Keratinocyte (primary cell): ENCODE results near the gene TMBIM6. TPM values are rescaled to one million over a fixed set of nuclear protein-coding genes. Genes with fewer than 3 reads are reported as not detected.

Experiments
- DNase-seq: peaks from one replicate; pipeline ENCODE4 v3.0.0-alpha.2; 2011; ENCODE audit warnings: low read depth, missing footprints, low spot score
- FAIRE-seq: peaks from 2 replicates; lab custom pipeline; 2011; peaks lifted over from hg19 to GRCh38; lab: Jason Lieb, UNC
- H2AFZ ChIP-seq: 2 replicates; pipeline ENCODE4 v1.6.0; 2012; ENCODE audit warnings: low read length, control low read depth, inconsistent platforms; ENCODE audit not compliant: control insufficient read depth
- H3K27ac ChIP-seq: 2 replicates; pipeline ENCODE4 v1.5.1; 2011; ENCODE audit warnings: low read length; ENCODE audit not compliant: control insufficient read depth, insufficient read depth
- H3K27me3 ChIP-seq: 3 replicates; pipeline ENCODE4 v1.6.0; 2011; ENCODE audit warnings: low read length; ENCODE audit not compliant: control insufficient read depth, insufficient read depth; ENCODE audit errors: extremely low read depth
- H3K36me3 ChIP-seq, 2 experiments: 2 replicates in 1 of 2; 3 replicates in 1 of 2; pipeline ENCODE4 v1.5.1; 2011; ENCODE audit warnings: low read length in 2 of 2, mild to moderate bottlenecking in 1 of 2; ENCODE audit not compliant: control insufficient read depth in 2 of 2, insufficient read depth in 2 of 2; ENCODE audit errors: extremely low read depth in 1 of 2
- H3K4me1 ChIP-seq: 3 replicates; pipeline ENCODE4 v1.5.1; 2011; ENCODE audit warnings: low read length; ENCODE audit not compliant: control insufficient read depth, insufficient read depth; ENCODE audit errors: extremely low read depth
- H3K4me2 ChIP-seq: 3 replicates; pipeline ENCODE4 v1.6.0; 2011; ENCODE audit warnings: low read depth, low read length; ENCODE audit not compliant: control insufficient read depth, insufficient read depth; ENCODE audit errors: extremely low read depth
- H3K4me3 ChIP-seq, 3 experiments: fragments of 200-600 bp in 1 of 3; sonication (generic) in 1 of 3; 2 replicates in 2 of 3; 3 replicates in 1 of 3; pipeline ENCODE4 v1.5.1; 2011 to 2016; ENCODE audit warnings: low read length in 3 of 3, mild to moderate bottlenecking in 3 of 3, control low read depth in 2 of 3, inconsistent platforms in 1 of 3, low read depth in 1 of 3, mixed read lengths in 1 of 3, mixed run types in 1 of 3, moderate library complexity in 1 of 3; ENCODE audit not compliant: control insufficient read depth in 2 of 3, insufficient read depth in 2 of 3; ENCODE audit errors: extremely low read depth in 1 of 3
- H3K79me2 ChIP-seq: 2 replicates; pipeline ENCODE4 v1.6.0; 2012; ENCODE audit warnings: low read length; ENCODE audit not compliant: control insufficient read depth, insufficient read depth
- H3K9ac ChIP-seq: 3 replicates; pipeline ENCODE4 v1.6.0; 2011; ENCODE audit warnings: low read length; ENCODE audit not compliant: control insufficient read depth, insufficient read depth; ENCODE audit errors: extremely low read depth
- H3K9me1 ChIP-seq: 3 replicates; pipeline ENCODE4 v1.6.0; 2011; ENCODE audit warnings: low read length; ENCODE audit not compliant: control insufficient read depth, insufficient read depth; ENCODE audit errors: extremely low read depth
- H3K9me3 ChIP-seq: 2 replicates; pipeline ENCODE4 v1.5.1; 2012; ENCODE audit warnings: low read depth, low read length; ENCODE audit not compliant: control insufficient read depth
- H4K20me1 ChIP-seq: 3 replicates; pipeline ENCODE4 v1.6.0; 2011; ENCODE audit warnings: low read length; ENCODE audit not compliant: control insufficient read depth, insufficient read depth; ENCODE audit errors: extremely low read depth
- EZH2 ChIP-seq: IDR thresholded peaks from one replicate; pipeline ENCODE4 v1.6.1; 2012; ENCODE audit warnings: inconsistent platforms, mild to moderate bottlenecking, low read length, moderate library complexity
- dilution Hi-C: fragments of 300-500 bp; cut with MboI; formaldehyde crosslinking; loops from one replicate; pipeline ENCODE4 v1.7.0; 2020; ENCODE audit warnings: low sequenced_read_pairs; ENCODE audit not compliant: extremely low pct_ligation_motif_present
- polyA plus RNA-seq, 5 experiments: library from polyadenylated mRNA; depleted of rRNA in 3 of 5; stranded (reverse) in 3 of 5; stranded (forward) in 1 of 5; unstranded in 1 of 5; fragments of >200 nt; gene quantifications; 1 replicate in 1 of 5; 2 replicates in 3 of 5; 3 replicates in 1 of 5; pipeline versions ENCODE4 v1.2.1 to v1.2.3, GENCODE V29; 2011 to 2012; ENCODE audit warnings: missing spikeins in 2 of 5, low read depth in 1 of 5, low replicate concordance in 1 of 5
- small RNA-seq, 3 experiments: library from RNA; depleted of rRNA; stranded (forward); fragments of <200 nt; gene quantifications; one replicate each; pipeline ENCODE3, GENCODE V24; 2012; ENCODE audit warnings: low read depth in 3 of 3, low replicate concordance in 1 of 3; ENCODE audit not compliant: insufficient read length in 3 of 3
- TF ChIP-seq, protein P1 (sequence below), 3 experiments: IDR thresholded peaks in 1 of 3; conservative IDR thresholded peaks in 1 of 3; optimal IDR thresholded peaks in 1 of 3; 2 replicates in 2 of 3; 3 replicates in 1 of 3; pipeline versions ENCODE3 to v1.5.1; 2011; ENCODE audit warnings: low read length in 3 of 3, mild to moderate bottlenecking in 3 of 3, moderate library complexity in 2 of 3, control low read depth in 1 of 3, inconsistent platforms in 1 of 3; ENCODE audit not compliant: insufficient read depth in 2 of 3; ENCODE audit errors: extremely low read depth in 1 of 3

The TMBIM6 gene
- polyA plus RNA-seq, 1 donor (not counting 4 experiments of a cell fraction or from before 2014, with no cell fraction given) = 668 TPM

DNA sequence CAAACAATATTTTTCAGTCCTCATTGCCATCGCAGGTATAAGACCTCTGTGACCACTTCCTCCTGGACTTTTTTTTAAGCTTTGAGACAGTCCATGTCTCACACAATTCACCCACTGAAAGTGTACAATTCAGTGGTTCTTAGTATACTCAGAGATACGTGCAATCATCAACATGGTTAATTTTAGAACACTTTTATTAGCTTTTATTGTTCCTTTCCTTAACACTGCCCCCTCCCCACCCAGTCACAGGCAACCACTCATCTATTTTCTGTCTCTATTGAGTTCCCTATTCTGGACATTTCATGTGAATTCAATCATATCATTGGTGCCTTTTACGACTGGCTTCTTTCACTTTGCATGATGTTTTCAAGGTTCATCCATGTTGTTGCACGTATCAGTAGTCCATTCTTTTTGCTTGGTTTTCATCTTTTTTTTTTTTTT, 70.6 kb downstream of the TMBIM6 start:
- Histone ChIP-seq H3K9ac (no peak overlapping the region), H3K4me1 (no peaks in the 10 kb centered on the region), H3K9me3 (no peaks in the 10 kb centered on the region), H3K4me2 (no peak overlapping the region), H2AFZ (no peak overlapping the region), H3K27ac (no peak overlapping the region), H3K79me2 (peaks cover 18% of the 10 kb centered on the region), H3K4me3 (no peak overlapping the region), H3K9me1 (no peaks in the 10 kb centered on the region), H3K36me3 (peaks cover 0 to 14% of the 10 kb centered on the region in 2 experiments), H3K27me3 (no peaks in the 10 kb centered on the region), H4K20me1 (peaks cover 1% of the 10 kb centered on the region)
- FAIRE-seq (no peak), DNase-seq (no peak)
- dilution Hi-C loops = no loop called here
- TF ChIP-seq, protein P1, sequence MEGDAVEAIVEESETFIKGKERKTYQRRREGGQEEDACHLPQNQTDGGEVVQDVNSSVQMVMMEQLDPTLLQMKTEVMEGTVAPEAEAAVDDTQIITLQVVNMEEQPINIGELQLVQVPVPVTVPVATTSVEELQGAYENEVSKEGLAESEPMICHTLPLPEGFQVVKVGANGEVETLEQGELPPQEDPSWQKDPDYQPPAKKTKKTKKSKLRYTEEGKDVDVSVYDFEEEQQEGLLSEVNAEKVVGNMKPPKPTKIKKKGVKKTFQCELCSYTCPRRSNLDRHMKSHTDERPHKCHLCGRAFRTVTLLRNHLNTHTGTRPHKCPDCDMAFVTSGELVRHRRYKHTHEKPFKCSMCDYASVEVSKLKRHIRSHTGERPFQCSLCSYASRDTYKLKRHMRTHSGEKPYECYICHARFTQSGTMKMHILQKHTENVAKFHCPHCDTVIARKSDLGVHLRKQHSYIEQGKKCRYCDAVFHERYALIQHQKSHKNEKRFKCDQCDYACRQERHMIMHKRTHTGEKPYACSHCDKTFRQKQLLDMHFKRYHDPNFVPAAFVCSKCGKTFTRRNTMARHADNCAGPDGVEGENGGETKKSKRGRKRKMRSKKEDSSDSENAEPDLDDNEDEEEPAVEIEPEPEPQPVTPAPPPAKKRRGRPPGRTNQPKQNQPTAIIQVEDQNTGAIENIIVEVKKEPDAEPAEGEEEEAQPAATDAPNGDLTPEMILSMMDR (optimal IDR thresholded peaks at IDR 0.05 in 1 of 3, IDR thresholded peaks at IDR 0.05 in 1 of 3, conservative IDR thresholded peaks at IDR 0.05 in 1 of 3; ENCODE audit: extremely low read depth in 1 of 3, insufficient read depth in 2 of 3, low read length in 3 of 3) = no peak
- TF ChIP-seq EZH2 = no peak

DNA sequence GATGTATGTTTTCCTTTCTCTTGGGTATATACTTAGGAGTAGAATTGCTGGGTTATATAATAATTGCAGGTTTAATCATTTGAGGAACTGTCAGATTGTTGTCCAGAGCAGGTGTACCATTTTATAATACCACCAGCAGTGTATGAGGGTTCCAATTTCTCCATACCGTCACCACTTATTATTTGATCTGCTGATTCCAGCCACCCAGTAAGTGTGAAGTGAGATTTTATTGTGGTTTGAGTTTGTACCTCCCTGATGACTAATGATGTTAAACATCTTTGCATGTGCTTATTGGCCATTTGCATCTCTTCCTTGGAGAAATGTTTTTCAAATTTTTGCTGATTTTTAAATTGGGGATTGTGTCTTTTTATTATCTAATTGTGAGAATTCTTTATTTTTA, 71.8 kb downstream of the TMBIM6 start:
- no peak for TF ChIP-seq EZH2
- TF ChIP-seq, protein P1 (optimal IDR thresholded peaks at IDR 0.05 in 1 of 3, IDR thresholded peaks at IDR 0.05 in 1 of 3, conservative IDR thresholded peaks at IDR 0.05 in 1 of 3; ENCODE audit: extremely low read depth in 1 of 3, insufficient read depth in 2 of 3, low read length in 3 of 3) = no peak
- no peaks in the 10 kb centered on the region for H3K4me1 ChIP-seq
- peaks cover 0 to 9% of the 10 kb centered on the region in 2 experiments for H3K36me3 ChIP-seq
- no peaks in the 10 kb centered on the region for H3K9me3 ChIP-seq
- FAIRE-seq (no peak), DNase-seq (no peak)
- no peaks in the 10 kb centered on the region for H3K9me1 ChIP-seq
- peaks cover 22% of the 10 kb centered on the region for H3K79me2 ChIP-seq
- H4K20me1 ChIP-seq = no peaks in the 10 kb centered on the region
- no peaks in the 10 kb centered on the region for H3K27me3 ChIP-seq
- no peak overlapping the region for H3K27ac ChIP-seq
- dilution Hi-C loops = no loop called here
- no peak overlapping the region for H3K9ac ChIP-seq
- H2AFZ ChIP-seq = no peak overlapping the region
- no peak overlapping the region for H3K4me2 ChIP-seq
- H3K4me3 ChIP-seq = no peak overlapping the region

Small RNA genes within 50 kb of the gene (small RNA-seq; reads per million reads assigned to genes)
- gene AC020612.2 (0 reads per million in 3 experiments), gene LSM6P2 (0 reads per million in 3 experiments)

Other genes with a start within 250 kb of the TMBIM6 start
- 0.08 to 0.21 TPM (median 0.16 TPM) in 3 replicates for gene KCNH3, start 202.5 kb upstream of the TMBIM6 start, polyA plus RNA-seq
- gene MCRS1, start 173.4 kb upstream of the TMBIM6 start, polyA plus RNA-seq = 40.7 to 55.8 TPM (median 49.3 TPM) in 3 replicates
- 0.12 to 0.23 TPM (median 0.13 TPM) in 3 replicates for gene FAM186B, start 135.9 kb upstream of the TMBIM6 start, polyA plus RNA-seq
- 12.7 to 19.0 TPM (median 13.3 TPM) in 3 replicates for gene PRPF40B, start 118.0 kb upstream of the TMBIM6 start, polyA plus RNA-seq
- gene FMNL3, start 34.2 kb upstream of the TMBIM6 start, polyA plus RNA-seq = 1.1 to 1.4 TPM (median 1.2 TPM) in 3 replicates
- gene NCKAP5L, start 86.9 kb downstream of the TMBIM6 start, polyA plus RNA-seq = 3.9 to 5.8 TPM (median 4.4 TPM) in 3 replicates
- gene BCDIN3D, start 101.5 kb downstream of the TMBIM6 start, polyA plus RNA-seq = 2.9 to 3.7 TPM (median 3.4 TPM) in 3 replicates
- 0.07 TPM in 1 of 3 replicates, not detected in the others for gene FAIM2, start 162.3 kb downstream of the TMBIM6 start, polyA plus RNA-seq
- gene AQP2, start 209.2 kb downstream of the TMBIM6 start, polyA plus RNA-seq = not detected in 3 replicates
- not detected in 3 replicates for gene AQP5, start 220.3 kb downstream of the TMBIM6 start, polyA plus RNA-seq
- 0.28 to 0.57 TPM (median 0.45 TPM) in 3 replicates for gene AQP6, start 231.4 kb downstream of the TMBIM6 start, polyA plus RNA-seq